NOMO-1 treated with DMSO at 0.1 percent for 48 hours (cell line): Measurements from ENCODE around the gene TBXAS1.

Experiments
- DNase-seq: peaks from one replicate; lab custom pipeline; 2025; ENCODE audit not compliant: unreplicated experiment; lab: John Stamatoyannopoulos, UW

The TBXAS1 gene

DNA sequence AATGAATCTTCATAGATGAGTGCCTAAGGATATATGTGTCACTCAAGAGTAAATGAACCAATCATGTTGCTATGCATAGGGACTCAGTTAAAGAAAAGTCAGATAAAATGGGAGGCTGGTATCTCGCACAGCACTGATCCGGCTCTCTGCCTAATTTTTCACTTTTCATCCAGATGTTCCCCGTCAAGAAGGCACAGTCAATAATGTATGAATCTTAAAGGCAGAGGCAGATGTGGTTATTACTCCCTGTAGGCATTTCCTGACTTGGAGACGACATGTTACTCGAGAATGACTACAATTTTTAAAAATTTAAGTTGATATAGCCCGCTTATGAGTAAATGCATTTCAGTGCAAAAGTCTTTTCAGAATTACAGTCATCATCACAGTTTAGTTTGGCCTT lies 113.6 kb downstream of the TBXAS1 start:
- DNase-seq = no peak

DNA sequence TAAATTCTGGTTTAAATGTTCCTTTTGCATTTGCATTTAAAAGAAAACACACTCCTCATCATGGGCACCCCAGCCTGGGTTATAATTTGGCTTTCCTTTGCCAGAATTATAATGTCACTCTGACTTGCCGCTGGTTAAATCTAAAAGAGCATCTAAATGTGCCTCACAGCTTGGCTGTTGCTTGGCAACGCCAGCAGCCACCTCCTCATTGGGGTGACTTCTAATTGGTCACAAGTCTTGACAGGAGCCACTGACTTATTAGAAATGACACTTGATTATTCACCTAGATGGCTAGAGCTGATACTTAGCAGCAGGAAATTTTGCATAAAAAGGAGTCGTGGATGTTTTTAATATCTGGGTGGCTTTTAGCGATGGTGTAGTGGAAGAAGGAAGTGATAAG lies 114.3 kb downstream of the TBXAS1 start:
- no peak for DNase-seq

DNA sequence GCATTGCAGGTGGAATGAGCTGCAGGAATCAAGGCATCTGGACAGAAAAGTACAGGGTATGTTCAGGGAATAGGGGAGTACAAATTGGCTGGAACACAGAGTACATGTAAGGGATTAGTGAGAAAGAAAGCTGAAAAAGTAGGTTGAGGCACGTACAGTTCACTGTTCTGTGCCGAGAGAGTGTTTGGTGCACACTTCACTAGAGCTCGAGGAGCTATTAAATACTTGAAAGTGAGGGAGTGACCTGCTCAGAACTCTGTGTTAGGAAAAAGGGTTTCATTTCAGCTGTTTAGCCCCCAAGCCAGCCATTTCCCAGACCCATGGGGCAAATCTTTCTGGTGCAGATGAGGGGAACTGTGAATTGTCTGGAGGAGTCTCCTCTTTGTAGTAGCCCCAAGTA lies 115.2 kb downstream of the TBXAS1 start:
- no peak for DNase-seq

DNA sequence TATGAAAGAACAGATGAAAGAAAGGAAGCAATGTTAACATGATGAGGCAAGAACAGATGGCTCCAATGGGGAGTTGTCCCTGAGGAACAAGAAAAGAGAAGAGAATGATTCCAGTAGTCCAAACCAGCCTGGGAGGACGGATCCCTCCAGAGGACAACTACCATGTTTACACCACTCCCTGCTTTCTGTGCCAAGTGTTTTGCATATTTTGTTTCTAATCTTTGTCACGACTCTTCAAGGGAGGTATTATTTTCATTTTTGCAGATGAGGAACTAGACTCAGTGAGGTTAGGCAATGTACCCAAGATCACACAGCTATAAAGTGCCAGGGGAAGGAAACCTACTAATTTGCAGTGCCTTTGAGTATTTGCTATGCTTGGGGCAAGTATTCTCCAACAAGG lies 117.5 kb downstream of the TBXAS1 start:
- no peak for DNase-seq

DNA sequence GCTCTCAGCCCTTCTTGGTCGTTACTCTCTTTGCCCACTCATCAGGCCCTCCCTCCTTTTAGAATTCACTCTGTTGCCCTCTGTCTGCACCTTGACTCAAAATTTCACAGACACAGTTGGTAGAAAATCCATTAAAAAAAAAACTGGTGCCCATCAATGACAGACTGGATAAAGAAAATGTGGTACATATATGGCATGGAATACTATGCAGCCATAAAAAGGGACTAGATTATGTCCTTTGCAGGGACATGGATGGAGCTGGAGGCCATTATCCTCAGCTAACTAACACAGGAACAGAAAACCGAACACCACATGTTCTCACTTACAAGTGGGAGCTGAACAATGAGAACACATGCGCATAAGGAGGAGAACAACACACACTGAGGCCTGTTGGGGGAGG lies 118.0 kb downstream of the TBXAS1 start:
- DNase-seq = no peak

DNA sequence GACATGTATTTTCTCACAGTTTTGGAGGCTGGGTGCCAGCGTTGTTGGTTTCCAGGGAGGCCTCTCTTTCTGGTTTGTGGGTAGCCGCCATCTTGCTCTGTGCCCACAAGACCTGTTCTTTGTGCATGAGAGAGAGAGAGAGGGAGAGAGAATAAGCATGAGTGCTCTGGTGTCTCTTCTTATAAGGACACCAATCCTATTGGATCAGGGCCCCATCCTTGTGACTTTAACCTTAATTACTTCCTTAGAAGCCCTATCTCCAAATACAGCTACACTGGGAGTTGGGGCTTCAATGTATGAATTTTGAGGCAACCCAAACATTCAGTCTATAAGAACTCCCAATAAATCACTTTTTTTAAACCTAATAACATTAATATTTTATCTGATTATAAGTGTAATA lies 119.1 kb downstream of the TBXAS1 start:
- DNase-seq = no peak

DNA sequence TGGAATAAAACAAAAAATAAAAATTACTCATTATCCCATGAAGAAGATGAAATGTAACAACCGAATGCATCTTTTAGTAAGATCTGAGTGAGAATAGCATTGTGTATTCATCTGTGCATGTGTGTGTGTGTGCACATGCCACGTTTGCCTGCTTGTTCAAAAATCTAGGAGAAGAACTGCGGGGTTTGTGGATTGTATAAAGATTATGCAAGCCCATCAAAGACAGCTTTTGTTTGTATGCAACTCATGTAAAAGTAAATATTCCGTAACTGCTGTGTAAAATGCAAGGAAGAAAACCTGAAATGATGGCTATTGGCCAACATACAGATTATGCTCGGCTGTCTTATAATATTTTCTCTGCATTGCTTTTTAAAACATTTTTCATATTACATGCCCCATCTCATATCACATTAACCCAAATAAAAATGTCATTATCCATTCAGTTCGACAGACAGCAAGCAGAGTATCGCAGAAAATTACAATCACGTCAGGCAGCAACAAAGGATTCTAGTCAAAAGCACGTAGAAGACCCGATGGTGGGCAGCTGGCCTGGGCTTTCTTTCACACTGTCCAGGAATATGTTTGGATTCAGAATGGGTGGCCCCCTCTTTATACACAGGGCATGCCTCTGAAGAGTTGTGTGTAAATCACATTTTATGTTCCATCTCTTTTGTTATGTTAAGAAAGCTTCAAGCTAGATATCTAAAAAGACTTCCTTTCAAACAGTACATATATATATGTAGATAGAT lies 119.7 kb downstream of the TBXAS1 start:
- no peak for DNase-seq

DNA sequence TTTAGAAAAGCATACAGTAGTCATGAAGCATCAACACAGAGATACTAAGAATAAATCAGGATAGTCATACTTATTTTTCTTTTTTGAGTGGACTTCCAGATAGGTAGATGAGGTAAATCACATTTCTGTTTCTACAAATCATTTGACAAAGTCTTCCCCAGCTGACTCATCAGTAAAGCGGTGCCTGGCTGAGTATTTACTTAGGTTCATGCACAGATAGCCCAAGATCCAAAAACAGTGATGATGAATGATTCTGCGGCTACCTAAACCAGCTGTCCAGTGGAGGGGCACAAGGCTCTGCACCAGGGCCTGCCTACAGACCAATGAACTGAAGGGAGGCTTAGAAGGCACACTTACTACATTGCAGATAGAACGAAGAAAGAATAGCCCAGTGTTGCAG lies 120.6 kb downstream of the TBXAS1 start:
- DNase-seq = no peak

DNA sequence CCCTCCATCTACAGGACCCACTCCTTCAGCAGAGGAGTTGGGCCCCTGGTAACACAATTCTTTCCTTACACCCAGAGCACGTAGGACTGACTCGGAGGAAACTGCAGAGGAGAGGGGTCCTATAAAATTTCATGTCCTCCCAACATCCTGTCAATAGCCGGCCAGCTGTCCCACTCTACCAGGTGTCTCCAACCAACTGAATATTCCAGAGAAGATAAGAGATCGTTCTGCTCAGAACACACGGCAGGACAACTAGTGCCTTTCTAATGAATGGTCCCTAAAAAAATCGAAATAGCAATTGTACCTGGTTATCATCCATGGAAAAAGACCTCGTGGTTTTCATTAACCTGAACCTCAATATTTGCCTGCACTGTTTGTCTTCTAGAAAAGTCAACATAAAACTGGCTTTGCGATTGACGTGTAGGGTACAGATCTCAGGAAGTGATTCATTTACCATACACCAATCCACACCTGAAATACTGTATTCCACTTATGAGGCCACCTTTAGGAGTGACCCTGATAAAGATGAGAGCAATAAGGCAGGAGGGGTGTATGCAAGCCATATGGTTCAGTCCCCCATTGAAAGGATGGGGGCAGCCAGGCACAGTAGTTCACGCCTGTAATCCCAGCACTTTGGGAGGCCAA lies 121.9 kb downstream of the TBXAS1 start:
- no peak for DNase-seq

DNA sequence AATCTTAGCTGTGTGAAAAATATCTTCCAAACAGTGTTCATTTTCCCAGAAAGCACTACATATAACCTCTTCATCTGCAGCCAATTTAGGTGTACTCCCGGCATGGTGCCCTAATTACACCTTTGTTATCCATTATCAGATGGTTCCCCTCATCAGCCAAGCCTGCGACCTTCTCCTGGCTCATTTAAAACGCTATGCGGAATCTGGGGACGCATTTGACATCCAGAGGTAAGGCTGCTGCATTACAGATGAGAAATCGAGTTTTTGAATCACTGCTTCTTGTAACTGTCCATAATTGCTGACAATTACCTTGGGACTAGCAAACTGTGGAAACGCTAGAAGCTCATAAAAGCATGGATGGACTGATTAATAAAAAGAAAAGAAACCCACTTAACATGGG lies 124.2 kb downstream of the TBXAS1 start:
- DNase-seq = no peak

DNA sequence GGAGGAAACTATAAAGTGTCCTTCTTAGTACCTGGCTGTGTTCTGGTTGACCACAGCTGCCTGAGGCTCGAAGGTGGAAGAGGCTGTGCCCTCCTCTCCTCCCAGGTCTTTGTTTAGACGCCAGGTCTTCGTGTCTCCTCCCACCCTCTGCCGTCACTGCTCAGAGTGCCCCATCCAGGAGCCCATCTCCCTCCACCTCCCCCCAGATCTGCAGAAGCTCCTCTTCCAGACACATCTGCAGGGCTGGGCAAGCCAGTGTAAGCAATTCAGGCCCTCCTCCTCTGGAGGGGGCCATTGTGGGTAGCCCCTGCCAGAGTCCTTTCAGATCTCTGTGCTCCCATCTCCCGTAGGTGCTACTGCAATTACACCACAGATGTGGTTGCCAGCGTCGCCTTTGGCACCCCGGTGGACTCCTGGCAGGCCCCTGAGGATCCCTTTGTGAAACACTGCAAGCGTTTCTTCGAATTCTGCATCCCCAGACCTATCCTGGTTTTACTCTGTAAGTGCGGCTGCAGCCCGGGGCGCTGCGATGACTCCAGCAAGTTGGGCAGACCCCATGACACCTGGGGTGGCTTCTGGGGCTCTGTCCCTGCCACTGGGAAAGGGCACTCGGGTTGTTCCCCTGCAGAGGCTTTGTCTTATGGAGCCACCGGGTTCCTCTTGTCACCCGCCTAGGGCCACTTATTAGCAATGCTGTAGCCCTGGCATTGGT lies 126.2 kb downstream of the TBXAS1 start:
- DNase-seq = no peak

DNA sequence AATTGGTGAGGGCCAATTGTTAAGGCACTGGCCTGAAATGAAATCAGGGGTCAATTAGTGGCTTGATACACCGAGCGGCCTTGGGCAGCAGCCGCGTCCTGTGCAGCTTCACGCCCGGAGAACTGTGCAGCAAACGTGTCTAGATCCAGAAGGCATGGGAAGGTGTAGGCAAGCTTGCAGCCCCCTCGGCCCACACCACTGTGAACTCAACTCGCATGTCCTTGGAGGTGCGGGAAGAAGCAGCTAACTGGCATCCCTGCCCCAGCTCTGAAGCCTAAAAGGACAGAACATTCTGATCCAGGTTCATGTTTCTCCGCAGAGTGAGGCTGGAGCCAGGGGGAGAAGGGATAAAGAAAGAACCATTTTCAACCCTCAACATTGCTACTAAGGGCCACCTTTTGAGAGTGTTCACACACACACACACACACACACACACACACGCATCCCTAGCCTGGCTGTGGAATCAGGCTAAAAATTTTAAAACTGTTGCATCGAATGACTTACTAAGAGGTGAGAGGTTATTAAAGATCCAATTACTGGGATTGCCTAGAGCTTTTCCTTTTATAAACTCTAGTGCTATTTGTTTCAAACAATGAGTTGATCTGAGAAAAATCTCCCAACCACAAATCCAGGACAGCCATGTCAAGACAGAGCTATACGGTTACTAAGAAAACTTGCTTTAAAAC lies 129.7 kb downstream of the TBXAS1 start:
- DNase-seq = no peak

DNA sequence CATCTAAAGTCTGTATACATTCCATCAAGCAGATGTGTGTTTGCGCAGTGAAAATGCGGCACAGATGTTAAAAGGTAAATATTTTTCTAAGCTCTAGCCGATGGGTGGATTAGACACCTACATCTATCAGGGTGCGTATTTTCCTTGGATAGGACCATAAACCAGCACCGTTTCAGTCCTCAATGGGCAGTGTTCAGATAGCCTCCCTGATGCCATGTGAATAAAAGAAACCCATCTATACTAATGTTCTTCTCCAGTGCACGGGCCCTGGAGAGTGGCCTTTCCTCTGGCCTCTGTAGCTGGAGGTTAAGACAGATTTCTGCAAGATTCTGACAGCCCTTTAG lies 130.2 kb downstream of the TBXAS1 start:
- DNase-seq = no peak

DNA sequence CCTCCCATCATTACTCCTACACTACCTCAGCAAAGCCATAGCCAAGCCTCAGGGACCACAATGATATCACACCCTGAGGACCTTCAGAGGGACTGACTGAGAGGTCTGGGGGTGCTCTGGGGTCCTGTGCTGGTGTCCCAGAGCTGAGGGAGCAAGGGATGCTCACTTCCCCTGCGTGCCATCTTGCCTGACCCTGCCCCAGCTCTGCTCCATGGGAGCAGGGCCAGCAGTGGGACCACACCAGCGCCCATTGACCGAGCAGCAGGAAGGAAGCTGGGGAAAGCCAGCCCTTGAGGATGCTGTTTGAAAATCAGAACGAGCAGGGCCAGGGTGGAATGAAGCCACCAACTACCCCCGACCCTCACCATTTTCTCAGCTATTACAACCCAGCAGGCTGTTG lies 130.7 kb downstream of the TBXAS1 start:
- no peak for DNase-seq

DNA sequence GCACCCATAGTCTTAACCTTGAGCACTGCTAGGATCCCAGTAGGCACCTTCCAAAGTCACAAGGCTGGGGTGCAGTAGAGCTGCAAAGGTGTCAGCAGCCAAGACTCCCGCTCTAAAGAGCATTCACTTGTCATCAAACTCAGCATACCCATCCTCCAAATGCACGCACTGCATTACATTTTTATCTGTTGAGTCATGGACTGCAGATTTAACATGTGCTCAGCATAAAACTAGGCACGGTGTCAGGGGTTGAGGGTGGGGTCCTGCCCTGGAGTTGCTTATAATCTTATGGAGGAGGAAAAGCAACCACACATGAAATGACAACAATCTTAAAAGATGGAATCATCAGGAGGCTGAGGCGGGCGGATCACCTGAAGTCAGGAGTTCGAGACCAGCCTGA lies 131.1 kb downstream of the TBXAS1 start:
- no peak for DNase-seq

DNA sequence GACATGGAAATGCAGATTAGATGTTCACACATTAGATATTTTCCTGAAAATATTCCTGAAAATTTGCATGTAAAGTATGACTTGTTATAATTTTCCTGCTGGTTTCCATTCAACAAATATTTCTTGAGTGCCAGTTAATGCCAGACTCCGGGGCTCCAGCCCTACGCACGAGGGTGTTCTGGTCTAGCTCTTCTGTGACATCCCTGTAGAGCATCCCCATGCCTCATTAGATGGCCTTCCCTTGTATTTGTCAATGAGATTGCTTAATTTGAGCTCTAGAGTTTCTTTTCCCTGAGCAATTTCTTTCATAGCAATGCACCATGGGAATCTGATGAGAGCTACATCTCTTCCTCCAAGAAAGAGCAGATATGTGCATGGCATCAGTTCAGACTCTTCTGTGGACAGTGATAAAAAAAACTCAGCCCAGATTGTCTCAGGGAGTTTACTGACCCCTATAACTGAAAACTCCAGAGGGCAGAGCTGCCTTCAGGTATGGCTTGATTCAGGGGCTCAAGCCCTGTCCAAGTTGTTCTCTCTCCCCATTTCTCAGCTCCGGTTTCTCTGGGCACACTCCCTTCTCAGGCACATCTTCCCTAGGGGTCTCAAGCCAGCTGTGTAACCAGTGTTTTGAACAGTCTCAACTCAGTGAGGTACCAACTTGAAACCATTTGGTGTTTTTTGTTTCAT lies 137.0 kb downstream of the TBXAS1 start:
- no peak for DNase-seq

DNA sequence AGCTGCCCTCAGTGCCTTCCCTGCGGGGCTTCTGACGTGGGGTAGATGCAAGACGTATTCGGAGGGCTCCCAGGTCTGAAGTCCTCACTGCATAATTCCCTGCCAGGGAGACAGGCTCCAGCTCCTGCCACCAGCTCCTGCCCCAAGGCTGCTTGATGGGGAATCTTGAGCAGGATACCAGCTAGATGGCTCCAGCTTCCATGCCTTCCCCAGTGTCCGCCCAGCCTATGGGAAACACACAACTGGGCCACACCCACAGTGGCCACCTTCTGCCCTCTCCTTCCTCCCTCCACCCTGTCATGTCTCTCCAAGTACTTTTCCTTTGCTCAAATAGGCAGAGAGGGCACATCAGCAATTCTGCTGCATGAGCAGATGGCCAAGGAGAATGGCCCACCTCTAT lies 137.9 kb downstream of the TBXAS1 start:
- no peak for DNase-seq

DNA sequence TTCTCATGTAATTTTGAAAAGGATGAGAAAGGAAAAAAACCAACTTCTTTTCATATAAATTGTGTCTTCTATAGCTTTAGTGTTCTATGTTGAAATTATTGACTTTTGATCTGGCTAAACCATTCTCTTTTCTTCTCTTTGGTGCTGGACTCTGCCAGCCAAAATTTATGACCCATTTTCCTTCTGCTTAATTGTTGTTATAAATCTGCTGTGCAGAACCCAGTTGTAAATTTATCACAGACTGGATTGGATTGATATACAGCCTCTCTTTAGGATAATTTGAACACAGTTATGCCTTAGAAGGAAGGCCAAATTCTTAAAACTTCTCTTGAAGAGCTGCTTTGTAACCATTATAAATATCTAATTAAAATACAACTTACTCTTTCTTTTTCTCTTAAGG lies 139.9 kb downstream of the TBXAS1 start:
- DNase-seq = no peak

DNA sequence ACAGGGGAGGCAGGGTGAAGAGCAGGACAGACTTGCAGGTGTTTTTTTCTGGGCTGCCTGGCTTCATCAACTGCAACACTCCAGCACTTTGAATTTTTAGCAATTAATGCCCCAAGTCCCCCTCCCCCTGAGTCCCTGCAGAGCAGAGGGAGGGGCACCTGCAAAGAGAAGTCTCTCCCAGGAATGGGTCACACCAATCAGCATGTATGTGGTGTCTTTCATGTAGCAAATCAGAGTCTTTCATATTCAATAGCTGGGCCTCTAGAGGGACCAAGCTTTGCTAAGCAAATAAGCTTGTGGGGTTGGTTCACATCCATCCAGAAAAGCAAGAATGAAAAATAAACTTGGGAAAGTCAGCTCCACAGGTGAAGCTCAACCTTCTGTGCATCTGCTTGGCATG lies 143.0 kb downstream of the TBXAS1 start:
- no peak for DNase-seq

DNA sequence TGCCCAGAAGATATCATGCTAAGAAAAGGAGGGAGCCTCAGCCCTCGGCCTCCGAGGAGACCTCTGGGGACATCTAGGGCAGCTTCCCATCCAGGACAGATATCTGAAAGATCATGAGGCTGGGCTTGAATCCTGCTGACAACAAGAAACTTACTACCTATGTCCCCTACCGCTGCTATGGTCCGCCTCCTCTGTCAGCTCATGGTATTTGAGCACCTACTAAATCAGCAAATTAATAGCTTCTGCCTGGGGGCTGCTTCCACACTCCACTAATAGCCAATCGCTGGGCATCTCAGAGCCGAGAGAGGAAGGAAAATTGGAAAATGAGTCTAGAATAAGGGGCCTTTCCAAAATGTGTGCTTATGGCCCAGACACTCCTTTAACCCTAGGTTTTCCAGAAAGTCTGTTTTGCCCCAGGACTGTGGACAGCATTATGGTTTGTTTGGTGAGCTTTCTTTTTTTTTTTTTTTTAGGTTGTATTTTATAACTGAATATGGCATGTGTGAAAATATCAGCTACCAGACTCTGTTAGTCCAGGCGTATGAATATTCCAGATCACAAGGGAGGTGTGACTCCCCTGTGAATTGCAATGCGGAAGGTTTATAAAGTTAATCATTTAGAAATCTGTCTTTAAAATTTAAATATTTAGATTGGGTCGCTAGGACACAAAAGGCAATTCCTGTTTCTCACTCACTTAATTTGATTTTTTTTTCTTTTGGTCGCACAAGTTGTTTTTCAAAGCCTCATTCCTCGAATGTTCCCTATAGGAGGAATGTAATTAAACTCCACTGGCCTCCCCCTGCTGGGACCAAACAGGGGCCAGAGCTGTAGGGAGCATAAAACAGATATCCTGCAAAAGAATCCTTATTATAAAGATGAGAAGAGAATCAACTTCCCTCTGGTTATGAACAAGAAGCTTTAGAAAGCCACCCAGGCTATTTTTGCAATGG lies 144.3 kb downstream of the TBXAS1 start:
- no peak for DNase-seq
